ENCODE measurements around the gene MIA.

Gene MIA

DNA sequence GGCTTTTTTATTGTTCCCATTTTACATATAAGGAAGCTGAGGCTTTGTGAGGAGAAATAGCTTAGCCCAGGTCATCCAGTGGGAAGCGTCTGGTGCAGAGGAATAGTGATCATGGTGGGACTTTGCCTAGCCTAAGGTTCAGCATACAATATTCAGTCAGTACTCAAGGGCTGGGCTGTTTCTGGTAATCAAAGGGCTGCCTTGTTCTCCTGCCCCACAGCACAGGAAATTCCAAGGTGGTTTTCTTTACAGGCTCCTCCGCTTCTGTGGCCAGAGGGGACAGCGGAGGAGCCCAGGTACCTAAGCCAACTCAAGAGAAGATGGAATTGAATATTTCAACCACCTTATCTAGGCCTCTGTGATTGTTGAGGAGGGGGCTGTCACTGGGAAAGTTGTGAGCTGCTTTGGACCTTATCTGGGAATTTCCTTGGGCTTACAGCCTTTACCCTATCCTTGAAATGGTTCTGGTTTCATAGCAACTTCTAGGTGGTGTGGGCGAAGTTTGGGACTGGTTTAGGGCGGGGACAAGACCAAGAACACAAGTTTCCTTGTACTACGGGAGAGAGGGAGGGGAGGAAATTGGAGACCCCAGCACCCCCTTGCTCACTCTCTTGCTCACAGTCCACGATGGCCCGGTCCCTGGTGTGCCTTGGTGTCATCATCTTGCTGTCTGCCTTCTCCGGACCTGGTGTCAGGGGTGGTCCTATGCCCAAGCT, at the start of gene MIA:
Gene MIA (plus strand): TSS at position 606 of the 716 bp plus-strand sequence. CDS start 22 bp downstream, at position 628.
- peaks cover 0 to 14% of the 10 kb centered on the region in 2 experiments; a peak in 1 of 3 replicates for H3K36me3 ChIP-seq (ENCODE audit: control insufficient read depth in 2 of 2, insufficient read depth in 1 of 2, low read length in 2 of 2)
- peaks cover 13% of the 10 kb centered on the region for H3K4me1 ChIP-seq (ENCODE audit: control insufficient read depth, insufficient read depth, low read length)
- no peaks in the 10 kb centered on the region for H3K9me3 ChIP-seq (ENCODE audit: control insufficient read depth, insufficient read depth, low read depth, low read length)
- 0 out of 2 replicates have a peak within 1 kb of the TSS, but pooled peaks have one; percentile 17 for H3K27ac ChIP-seq (ENCODE audit: extremely low read depth, low read depth, low read length)
- no peak for TF ChIP-seq HOXA7 (CRISPR knock-in tag; IDR thresholded peaks at IDR 0.05; ENCODE audit: borderline replicate concordance)
- no peak for TF ChIP-seq ZNF311 (tag by site-specific recombination; IDR thresholded peaks at IDR 0.05; ENCODE audit: borderline replicate concordance)
- TF ChIP-seq ZNF654 (tag by site-specific recombination; IDR thresholded peaks at IDR 0.05; ENCODE audit: low read depth) = no peak
- TF ChIP-seq ZNF843 (tag by site-specific recombination; IDR thresholded peaks at IDR 0.05) = no peak
- TF ChIP-seq ZNF350 (tag by site-specific recombination; IDR thresholded peaks at IDR 0.05) = no peak
- no peak for TF ChIP-seq ZNF529 (tag by site-specific recombination; IDR thresholded peaks at IDR 0.05; ENCODE audit: insufficient replicate concordance)
- TF ChIP-seq ZBTB17 (tag by site-specific recombination; IDR thresholded peaks at IDR 0.05) = no peak
- no peak for TF ChIP-seq HIC1 (tag by site-specific recombination; IDR thresholded peaks at IDR 0.05)
- no peak for TF ChIP-seq GLI2 (tag by site-specific recombination; IDR thresholded peaks at IDR 0.05; ENCODE audit: borderline replicate concordance, low read depth)
- no peak for TF ChIP-seq IKZF3 (tag by site-specific recombination; IDR thresholded peaks at IDR 0.05)
- TF ChIP-seq PBX3 (CRISPR knock-in tag; IDR thresholded peaks at IDR 0.05) = no peak
- TF ChIP-seq ZNF571 (tag by site-specific recombination; IDR thresholded peaks at IDR 0.05) = no peak
- TF ChIP-seq MZF1 (tag by site-specific recombination; IDR thresholded peaks at IDR 0.05; ENCODE audit: borderline replicate concordance) = no peak
- TF ChIP-seq KLF16 (tag by site-specific recombination; IDR thresholded peaks at IDR 0.05) = no peak
- TF ChIP-seq ZSCAN5A (tag by site-specific recombination; IDR thresholded peaks at IDR 0.05) = no peak
- no peak for TF ChIP-seq ZNF610 (tag by site-specific recombination; IDR thresholded peaks at IDR 0.05; ENCODE audit: borderline replicate concordance)
- POLR2A ChIA-PET = interaction anchor here (0.6 kb wide), 1 partner anchor 224 kb away, joined by 5 read pairs; no protein-coding TSS in a partner anchor
- H3K4me3 ChIP-seq (ENCODE audit: low read depth, low read length) = no peak within 1 kb of the TSS
- CTCF ChIA-PET = interaction anchor here (0.5 to 6.4 kb wide), 6 partner anchors 9 to 409 kb away, joined by 3 to 61 read pairs (median 4); no protein-coding TSS in a partner anchor

DNA sequence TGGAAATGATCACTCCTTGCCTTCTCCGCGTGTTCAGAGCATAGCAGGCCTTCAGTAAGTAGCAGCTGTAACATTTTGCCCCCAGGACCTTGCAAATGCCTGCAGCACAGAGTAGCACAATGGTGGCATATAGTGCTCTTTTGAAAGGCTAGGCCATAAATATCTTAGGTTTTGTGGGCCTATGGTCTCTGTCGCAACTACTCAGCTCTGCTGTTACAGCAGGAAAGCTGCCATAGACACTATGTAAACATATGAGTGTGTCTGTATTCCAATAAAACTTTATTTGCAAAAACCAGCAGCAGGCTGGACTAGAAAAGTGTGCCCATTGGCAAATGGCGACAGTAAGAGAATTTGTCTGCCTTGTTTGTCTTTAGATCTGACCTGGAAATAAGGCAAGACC, 49.0 kb upstream of the MIA start:
- no peak overlapping the region for H3K4me3 ChIP-seq (ENCODE audit: low read depth, low read length)
- CTCF ChIA-PET = interaction anchor here (0.6 kb wide), 2 partner anchors 8 to 307 kb away, joined by 3 to 6 read pairs; no protein-coding TSS in a partner anchor

More for the DNA sequence above, 49.0 kb upstream of the MIA start:
- Histone ChIP-seq H3K9me3 (ENCODE audit: control insufficient read depth, insufficient read depth, low read depth, low read length) (no peaks in the 10 kb centered on the region; the same call in 1 of the 2 replicates), H3K4me1 (ENCODE audit: control insufficient read depth, insufficient read depth, low read length) (no peaks in the 10 kb centered on the region), H3K36me3 (ENCODE audit: control insufficient read depth in 2 of 2, insufficient read depth in 1 of 2, low read length in 2 of 2) (peaks cover 73 to 93% of the 10 kb centered on the region in 2 experiments), H3K27ac (ENCODE audit: extremely low read depth, low read depth, low read length) (no peak overlapping the region)
- TF ChIP-seq ZNF585B (tag by site-specific recombination; IDR thresholded peaks at IDR 0.05) = peak; percentile 24; the same call in 1 of the 2 replicates
- no peak for TF ChIP-seq YY1 (tag by site-specific recombination; IDR thresholded peaks at IDR 0.05)
- no peak for TF ChIP-seq ZNF433 (tag by site-specific recombination; IDR thresholded peaks at IDR 0.05; ENCODE audit: low read depth)
- POLR2A ChIA-PET = interaction anchor here (0.6 to 3.4 kb wide), 3 partner anchors 9 to 13 kb away, joined by 3 to 16 read pairs (median 4); partner anchors contain the start of genes COQ8B and ITPKC
